Islet of Langerhans (tissue), 1 donor: ENCODE measurements around the gene DNTTIP2.
A peak's percentile ranks its signal among the peaks of the same experiment; 100 is the strongest.
"Not testable (repeated sequence)": the region's sequence is repeated elsewhere in the genome, so short reads cannot be mapped to it uniquely, and the experiment has no call there.

Source experiments
- FAIRE-seq: peaks from one replicate; lab custom pipeline; 2011; peaks lifted over from hg19 to GRCh38; lab: Jason Lieb, UNC

DNTTIP2 gene

DNA sequence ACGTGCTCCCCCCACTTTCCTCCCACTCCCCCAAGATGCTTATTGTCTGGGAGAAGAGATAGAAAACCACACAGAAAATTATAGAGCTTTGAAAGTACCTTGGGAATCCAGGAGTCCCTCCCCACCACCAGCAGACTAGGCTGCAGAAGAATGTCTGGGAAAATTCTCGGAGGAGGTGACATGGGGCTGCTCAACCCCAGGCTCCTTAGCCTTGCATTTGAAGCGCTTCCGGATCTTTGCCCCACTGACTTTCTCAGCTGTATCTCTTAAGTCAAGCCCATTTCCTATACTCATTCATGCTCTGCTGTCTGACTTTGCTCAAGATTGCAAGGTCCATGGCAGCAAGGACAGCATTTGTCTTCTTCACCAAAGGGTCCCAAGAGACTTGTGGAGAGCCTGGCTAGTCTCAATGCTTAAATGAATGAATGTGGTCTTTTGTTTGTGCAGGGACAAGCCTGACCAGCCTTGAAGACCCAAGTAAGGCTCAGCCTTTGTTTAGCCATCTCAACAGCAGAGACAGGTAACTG, 38.0 kb downstream of the DNTTIP2 start:
- FAIRE-seq = no peak

DNA sequence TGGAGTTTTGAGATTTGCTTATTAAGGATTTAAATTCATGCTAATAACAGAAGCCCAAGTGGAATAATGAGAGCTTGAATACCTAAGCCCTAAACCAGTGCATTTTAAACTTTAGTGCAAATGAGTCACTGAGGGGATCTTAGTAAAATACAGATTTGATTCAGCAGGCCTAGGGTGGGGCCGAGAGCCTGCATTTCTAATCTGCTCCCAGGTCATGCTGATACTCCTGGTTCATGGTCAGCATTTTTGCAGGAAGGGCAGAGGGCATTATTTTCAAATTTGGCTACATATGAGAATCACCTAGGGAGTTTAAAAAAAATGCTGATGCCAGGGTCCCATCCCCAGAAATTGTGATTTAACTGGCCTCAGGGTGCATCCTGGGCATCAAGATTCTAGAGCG, 39.3 kb downstream of the DNTTIP2 start:
- no peak for FAIRE-seq

DNA sequence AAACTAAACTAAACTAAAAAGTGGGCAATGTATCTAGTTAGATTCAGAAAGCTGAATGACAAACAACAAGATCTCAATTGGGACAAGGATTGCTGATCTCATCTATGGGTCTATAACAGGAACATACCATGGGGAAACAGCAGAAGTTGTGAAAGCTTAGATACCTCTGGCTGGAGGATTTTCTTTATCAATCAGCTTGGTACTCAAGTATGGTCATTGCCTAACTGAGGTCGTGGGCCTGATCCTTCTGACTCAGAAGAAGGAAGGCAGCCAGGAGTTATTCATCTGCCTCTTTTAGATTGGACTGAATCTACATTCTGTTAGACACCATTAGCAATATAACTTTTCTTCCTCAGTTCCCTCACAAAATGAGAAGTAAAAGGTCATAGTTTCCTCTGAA, 39.7 kb downstream of the DNTTIP2 start:
- FAIRE-seq = no peak

DNA sequence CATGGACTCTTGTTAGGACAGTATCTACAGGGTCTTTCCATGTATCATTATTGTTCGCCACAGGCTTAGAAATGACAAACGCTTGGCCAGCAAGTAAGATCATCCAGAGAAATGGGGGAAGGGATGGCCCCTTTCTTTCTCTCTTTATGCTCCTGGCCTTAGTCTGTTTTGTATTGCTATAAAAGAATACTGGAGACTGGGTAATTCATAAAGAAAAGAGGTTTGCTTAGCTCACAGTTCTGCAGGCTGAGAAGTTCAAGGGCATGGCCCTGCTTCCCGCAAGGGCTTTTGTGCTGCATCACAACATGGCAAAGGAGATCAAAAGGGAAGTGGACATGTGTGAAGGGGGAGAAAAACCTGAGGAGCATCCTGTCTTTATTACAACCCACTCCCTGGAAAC, 41.0 kb downstream of the DNTTIP2 start:
- FAIRE-seq = no peak

DNA sequence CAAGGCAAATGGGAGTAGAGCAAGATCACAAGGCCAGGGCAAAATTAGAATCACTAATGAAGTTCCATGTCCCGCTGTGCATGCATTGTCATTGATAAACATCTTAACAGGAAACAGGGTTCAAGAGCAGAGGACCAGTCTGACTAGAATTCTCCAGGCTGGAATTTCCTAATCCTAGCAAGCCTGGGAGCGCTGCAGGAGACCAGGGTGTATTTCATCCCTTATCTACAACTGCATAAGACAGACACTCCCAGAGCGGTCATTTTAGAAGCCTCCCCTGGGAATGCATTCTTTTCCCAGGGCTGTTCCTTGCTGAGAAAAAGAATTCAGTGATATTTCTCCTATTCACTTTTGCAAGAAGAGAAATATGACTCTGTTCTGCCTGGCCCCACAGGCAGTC, 45.7 kb downstream of the DNTTIP2 start:
- not testable (repeated sequence) for FAIRE-seq

- no peak for FAIRE-seq
Observed at GRCh38 chr1:93829061-93829460, 49.9 kb downstream of the DNTTIP2 start.

GRCh38 chr1:93828367-93828755, 50.6 kb downstream of the DNTTIP2 start:
- no peak for FAIRE-seq

DNA sequence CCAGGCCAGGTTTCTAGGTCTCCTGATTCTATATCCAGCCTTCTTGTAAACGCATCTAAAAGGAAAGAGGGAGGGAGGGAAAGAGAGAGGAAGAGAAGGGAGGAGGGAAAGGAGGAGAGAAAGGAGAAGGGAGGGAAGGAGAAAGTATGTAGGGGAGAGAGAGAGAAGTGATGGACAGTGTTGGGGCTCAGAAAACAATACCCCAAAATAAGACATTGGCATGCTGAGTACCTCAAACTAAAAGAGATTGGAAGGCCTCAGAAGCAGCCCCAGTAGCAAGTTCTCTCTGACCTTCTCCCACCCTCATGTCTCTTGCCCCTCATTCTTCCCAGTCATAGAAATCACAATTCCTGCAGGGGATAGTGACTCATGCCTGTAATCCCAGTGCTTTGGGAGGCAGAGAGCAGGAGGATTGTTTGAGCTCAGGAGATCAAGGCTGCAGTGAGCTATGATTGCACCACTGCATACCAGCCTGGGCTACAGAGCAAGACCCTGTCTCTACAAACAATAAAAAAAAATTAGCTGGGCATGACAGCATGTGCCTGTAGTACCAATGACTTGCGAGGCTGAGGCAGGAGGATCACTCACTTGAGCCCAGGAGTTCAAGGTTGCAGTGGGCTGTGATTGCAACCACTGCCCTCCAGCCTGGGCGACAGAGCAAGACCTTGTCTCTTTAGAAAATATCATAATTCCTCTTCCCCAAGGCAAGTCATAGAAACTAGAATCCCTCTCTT, 51.2 kb downstream of the DNTTIP2 start:
- FAIRE-seq = no peak

GRCh38 chr1:93827128-93827527, 51.9 kb downstream of the DNTTIP2 start:
- peak; percentile 77 for FAIRE-seq

- FAIRE-seq = no peak
Observed at GRCh38 chr1:93824834-93825233, 54.2 kb downstream of the DNTTIP2 start.

GRCh38 chr1:93822730-93823425, 56.1 kb downstream of the DNTTIP2 start:
- no peak for FAIRE-seq

GRCh38 chr1:93821423-93822144, 57.4 kb downstream of the DNTTIP2 start:
- no peak for FAIRE-seq

- FAIRE-seq = no peak
Observed at GRCh38 chr1:93820554-93821422, 58.2 kb downstream of the DNTTIP2 start.

- no peak for FAIRE-seq
Observed at GRCh38 chr1:93818570-93818959, 60.4 kb downstream of the DNTTIP2 start.

GRCh38 chr1:93817819-93818569, 61.0 kb downstream of the DNTTIP2 start:
- FAIRE-seq = no peak

DNA sequence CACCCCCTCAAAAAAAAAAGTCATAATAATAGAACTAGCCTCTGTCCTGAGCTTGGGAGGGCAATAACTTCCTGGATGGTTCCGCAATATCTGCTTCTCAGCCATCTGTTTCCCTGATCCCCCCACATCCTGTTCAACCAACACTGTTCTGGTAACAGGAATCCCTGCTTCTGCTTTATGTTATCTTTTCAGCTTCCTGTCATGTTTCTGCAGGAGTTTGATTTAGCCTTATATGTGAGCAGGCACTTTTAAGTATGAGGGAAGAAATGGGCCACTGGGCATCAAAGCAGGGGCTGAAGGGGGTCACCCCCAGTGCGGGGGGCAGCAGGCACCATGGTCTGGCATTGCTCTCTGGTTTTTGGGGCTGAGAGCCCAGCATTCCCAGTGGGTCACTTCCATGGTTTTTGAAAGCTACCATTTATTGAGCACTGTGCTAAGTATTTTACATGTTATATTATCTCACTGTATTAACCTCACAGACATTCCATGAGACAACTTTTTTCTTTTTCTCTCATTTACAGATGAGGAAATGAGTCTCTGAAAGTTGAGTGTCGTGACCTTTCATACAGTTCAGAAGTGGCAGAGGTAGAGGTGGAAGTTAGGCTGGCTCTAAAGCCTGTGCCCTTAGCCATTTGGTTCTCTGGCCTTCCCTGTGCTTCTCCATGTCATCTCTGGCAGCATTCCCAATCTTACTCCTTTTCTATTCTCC, 61.9 kb downstream of the DNTTIP2 start:
- no peak for FAIRE-seq
